NCI-H187 (cell line): Measurements from ENCODE around the gene BTBD6.
"Not testable (repeated sequence)": the region's sequence is repeated elsewhere in the genome, so short reads cannot be mapped to it uniquely, and the experiment has no call there.

Experiments used
- DNase-seq, 2 experiments: peaks; one replicate each; lab custom pipeline; 2025; lab: John Stamatoyannopoulos, UW

Gene BTBD6

GRCh38 chr14:105294142-105294597, 45.8 kb downstream of the BTBD6 start:
- no peak for DNase-seq

GRCh38 chr14:105297311-105297710, 49.0 kb downstream of the BTBD6 start:
- DNase-seq, result not testable (repeated sequence)

- DNase-seq, result no peak
Observed at GRCh38 chr14:105299654-105300541, 51.6 kb downstream of the BTBD6 start.
